Measurements from ENCODE around the gene STAT5A. TPM values are rescaled to one million over a fixed set of nuclear protein-coding genes. Genes with fewer than 3 reads are reported as not detected.
"Not testable (repeated sequence)": the region's sequence is repeated elsewhere in the genome, so short reads cannot be mapped to it uniquely, and the experiment has no call there.

Gene STAT5A
- total and polyA plus RNA-seq, 2 experiments from 2014 or later, result 2.3 to 18.1 TPM

GRCh38 chr17:42299361-42299760, 11.1 kb downstream of the STAT5A start:
- H2AFZ ChIP-seq; H3K27ac Mint-ChIP-seq; H3K9me3 Mint-ChIP-seq; H3K4me3 Mint-ChIP-seq; H3K4me3 ChIP-seq; H3K4me2 ChIP-seq; DNase-seq (ENCODE audit: low spot score); H3K27me3 ChIP-seq (ENCODE audit: insufficient read depth); H3K79me2 ChIP-seq (replicated peaks; ENCODE audit: insufficient read depth); H3F3A ChIP-seq (replicated peaks; ENCODE audit: low read depth); ATAC-seq; H3K4me1 ChIP-seq (ENCODE audit: insufficient read depth); H3K4me1 Mint-ChIP-seq; H3K9me2 ChIP-seq (ENCODE audit: insufficient read depth); H3K36me3 Mint-ChIP-seq (ENCODE audit: low read depth); H3K27ac ChIP-seq (ENCODE audit: low read depth); H4K20me1 ChIP-seq (replicated peaks; ENCODE audit: insufficient read depth); H3K36me3 ChIP-seq (ENCODE audit: insufficient read depth): not testable (repeated sequence)
- peaks cover 16% of the 10 kb centered on the region for H3K27me3 Mint-ChIP-seq (ENCODE audit: insufficient read depth, low read depth, poor library complexity)

- H2AFZ ChIP-seq; H3K36me3 ChIP-seq (ENCODE audit: insufficient read depth); H3K4me3 Mint-ChIP-seq; H4K20me1 ChIP-seq (replicated peaks; ENCODE audit: insufficient read depth); H3K9me3 Mint-ChIP-seq; H3K27ac Mint-ChIP-seq; DNase-seq (ENCODE audit: low spot score); H3K79me2 ChIP-seq (replicated peaks; ENCODE audit: insufficient read depth); H3K27ac ChIP-seq (ENCODE audit: low read depth); H3K4me1 Mint-ChIP-seq; H3K27me3 ChIP-seq (ENCODE audit: insufficient read depth); H3F3A ChIP-seq (replicated peaks; ENCODE audit: low read depth); H3K4me2 ChIP-seq; H3K9me2 ChIP-seq (ENCODE audit: insufficient read depth); H3K4me3 ChIP-seq; H3K4me1 ChIP-seq (ENCODE audit: insufficient read depth); H3K36me3 Mint-ChIP-seq (ENCODE audit: low read depth): not testable (repeated sequence)
- ATAC-seq, result peak; percentile 67
- peaks cover 21% of the 10 kb centered on the region for H3K27me3 Mint-ChIP-seq (ENCODE audit: insufficient read depth, low read depth, poor library complexity)
Observed at GRCh38 chr17:42299913-42300312, 11.6 kb downstream of the STAT5A start.

- H3K4me1 Mint-ChIP-seq, result peaks cover 2% of the 10 kb centered on the region; the same call in 2 of the 3 replicates
- Histone ChIP-seq H3K4me3 (no peak overlapping the region), H3F3A (replicated peaks; ENCODE audit: low read depth) (no peaks in the 10 kb centered on the region), H3K4me1 (ENCODE audit: insufficient read depth) (no peaks in the 10 kb centered on the region), H3K36me3 (ENCODE audit: insufficient read depth) (no peaks in the 10 kb centered on the region; the same call in 1 of the 2 replicates), H4K20me1 (replicated peaks; ENCODE audit: insufficient read depth) (no peaks in the 10 kb centered on the region), H2AFZ (no peak overlapping the region), H3K9me2 (ENCODE audit: insufficient read depth) (no peaks in the 10 kb centered on the region), H3K27ac (ENCODE audit: low read depth) (no peak overlapping the region), H3K79me2 (replicated peaks; ENCODE audit: insufficient read depth) (no peaks in the 10 kb centered on the region), H3K4me2 (no peak overlapping the region), H3K27me3 (ENCODE audit: insufficient read depth) (no peaks in the 10 kb centered on the region)
- no peak for TF ChIP-seq CTCF (conservative IDR thresholded peaks at IDR 0.05; ENCODE audit: low read depth in 2 of 2)
- TF ChIP-seq EZH2 (IDR thresholded peaks at IDR 0.05; ENCODE audit: low read depth, unreplicated experiment), result no peak
- no peak for TF ChIP-seq REST (IDR thresholded peaks at IDR 0.05; ENCODE audit: unreplicated experiment)
- TF ChIP-seq ZNF331 (CRISPR knock-in tag; IDR thresholded peaks at IDR 0.05; ENCODE audit: low read depth), result no peak
- TF ChIP-seq POLR2AphosphoS5 (IDR thresholded peaks at IDR 0.05; ENCODE audit: low read depth), result no peak
- ATAC-seq (no peak), DNase-seq (ENCODE audit: low spot score) (no peak)
- H3K4me3 Mint-ChIP-seq, result no peak overlapping the region
- no peaks in the 10 kb centered on the region; the same call in 2 of the 3 replicates for H3K36me3 Mint-ChIP-seq (ENCODE audit: low read depth)
- H3K9me3 Mint-ChIP-seq, result no peaks in the 10 kb centered on the region
- no peak overlapping the region for H3K27ac Mint-ChIP-seq
- H3K27me3 Mint-ChIP-seq (ENCODE audit: insufficient read depth, low read depth, poor library complexity), result peaks cover 23% of the 10 kb centered on the region
Observed at GRCh38 chr17:42301022-42301421, 12.7 kb downstream of the STAT5A start.

Data from GM23338 (cell line).